Measurements from ENCODE around the gene ELMO1. TPM values are rescaled to one million over a fixed set of nuclear protein-coding genes. Genes with fewer than 3 reads are reported as not detected.

Gene ELMO1
- total and polyA plus RNA-seq, 4 donors: 10.1 to 183 (median 34.4) TPM

- ATAC-seq (ENCODE audit: insufficient read depth, low FRiP score) (no peak), DNase-seq (no peak)
- peaks cover 0 to 2% (median 0%) of the 10 kb centered on the region in 4 donors for H3K36me3 ChIP-seq (ENCODE audit: control insufficient read depth in 4 of 4, insufficient read depth in 4 of 4, low read length in 4 of 4)
- H3K27ac ChIP-seq (ENCODE audit: low read depth in 1 of 2, low read length in 1 of 2): no peak overlapping the region
- peaks cover 0 to 4% (median 0%) of the 10 kb centered on the region in 4 donors for H3K9me3 ChIP-seq (ENCODE audit: control insufficient read depth in 4 of 4, insufficient read depth in 3 of 4, low read length in 3 of 4)
- H3K9ac ChIP-seq (ENCODE audit: insufficient read depth in 1 of 2, low read length in 2 of 2): no peak overlapping the region
- no peaks in the 10 kb centered on the region for H3K4me1 ChIP-seq (ENCODE audit: control insufficient read depth in 5 of 5, insufficient read depth in 5 of 5, low read length in 5 of 5)
- WGBS, 2 donors: 94% methylated on average over 2 of the region's 2 CpGs
- H3K4me3 ChIP-seq: no peak overlapping the region
- TF ChIP-seq CTCF (IDR thresholded peaks at IDR 0.05; ENCODE audit: control extremely low read depth, extremely low read depth): no peak
- H3K27me3 ChIP-seq (ENCODE audit: control insufficient read depth in 3 of 3, insufficient read depth in 3 of 3, low read length in 2 of 3): no peaks in the 10 kb centered on the region
These were observed 288.0 kb downstream of the ELMO1 start for GRCh38 chr7:37160656-37161055.

- DNase-seq: no peak
- Histone ChIP-seq H3K9me3 (ENCODE audit: control insufficient read depth in 4 of 4, insufficient read depth in 3 of 4, low read length in 3 of 4) (peaks cover 0 to 3% (median 0%) of the 10 kb centered on the region in 4 donors), H3K27me3 (ENCODE audit: control insufficient read depth in 3 of 3, insufficient read depth in 3 of 3, low read length in 2 of 3) (no peaks in the 10 kb centered on the region), H3K9ac (ENCODE audit: insufficient read depth in 1 of 2, low read length in 2 of 2) (no peak overlapping the region), H3K4me3 (no peak overlapping the region), H3K27ac (ENCODE audit: low read depth in 1 of 2, low read length in 1 of 2) (no peak overlapping the region), H3K4me1 (ENCODE audit: control insufficient read depth in 5 of 5, insufficient read depth in 5 of 5, low read length in 5 of 5) (peaks cover 0 to 7% (median 0%) of the 10 kb centered on the region in 5 donors), H3K36me3 (ENCODE audit: control insufficient read depth in 4 of 4, insufficient read depth in 4 of 4, low read length in 4 of 4) (peaks cover 0 to 2% (median under 1%) of the 10 kb centered on the region in 4 donors)
- 83 to 88% methylated on average over 6 of the region's 6 CpGs for WGBS, 2 donors
- ATAC-seq (ENCODE audit: insufficient read depth, low FRiP score): no peak
- no peak for TF ChIP-seq CTCF (IDR thresholded peaks at IDR 0.05; ENCODE audit: control extremely low read depth, extremely low read depth)
These were observed 295.3 kb downstream of the ELMO1 start for GRCh38 chr7:37153376-37153775.

- Histone ChIP-seq H3K9me3 (ENCODE audit: control insufficient read depth in 4 of 4, insufficient read depth in 3 of 4, low read length in 3 of 4) (peaks cover 0 to 3% (median 0%) of the 10 kb centered on the region in 4 donors), H3K27me3 (ENCODE audit: control insufficient read depth in 3 of 3, insufficient read depth in 3 of 3, low read length in 2 of 3) (no peaks in the 10 kb centered on the region), H3K9ac (ENCODE audit: insufficient read depth in 1 of 2, low read length in 2 of 2) (no peak overlapping the region), H3K36me3 (ENCODE audit: control insufficient read depth in 4 of 4, insufficient read depth in 4 of 4, low read length in 4 of 4) (peaks cover 0 to 3% (median under 1%) of the 10 kb centered on the region in 4 donors), H3K4me3 (no peak overlapping the region), H3K4me1 (ENCODE audit: control insufficient read depth in 5 of 5, insufficient read depth in 5 of 5, low read length in 5 of 5) (peaks cover 0 to 7% (median 0%) of the 10 kb centered on the region in 5 donors), H3K27ac (ENCODE audit: low read depth in 1 of 2, low read length in 1 of 2) (no peak overlapping the region)
- ATAC-seq (ENCODE audit: insufficient read depth, low FRiP score): no peak
- TF ChIP-seq CTCF (IDR thresholded peaks at IDR 0.05; ENCODE audit: control extremely low read depth, extremely low read depth): no peak
- DNase-seq: no peak
- WGBS, 2 donors: 93 to 96% methylated on average over 7 of the region's 7 CpGs
These were observed 296.8 kb downstream of the ELMO1 start for GRCh38 chr7:37151741-37152413.

Data from lung (tissue), 12 donors.